Gastroesophageal sphincter (tissue), 3 donors: ENCODE results near the gene EXOC4.

ENCODE experiments used
- EP300 ChIP-seq: sonication (generic); formaldehyde crosslinking; IDR thresholded peaks from one replicate; pipeline ENCODE4 v1.6.1; 2017; ENCODE audit warnings: antibody characterized with exemption, mild to moderate bottlenecking
- POLR2A ChIP-seq, 2 donors: fragments of 450-650 bp; IDR thresholded peaks; one replicate each; pipeline ENCODE4 v1.6.1; 2017; ENCODE audit warnings: antibody characterized with exemption in 2 of 2, mild to moderate bottlenecking in 2 of 2, moderate library complexity in 1 of 2
- TF ChIP-seq, protein P1 (sequence below), 4 experiments: fragments of 200-600 bp in 2 of 4; fragments of 450-650 bp in 2 of 4; sonication (generic) in 1 of 4; IDR thresholded peaks; one replicate each; pipeline ENCODE4 v1.5.1; 2017 to 2019; ENCODE audit warnings: antibody characterized with exemption in 4 of 4, mild to moderate bottlenecking in 2 of 4, moderate library complexity in 2 of 4

- TF ChIP-seq, protein P1, sequence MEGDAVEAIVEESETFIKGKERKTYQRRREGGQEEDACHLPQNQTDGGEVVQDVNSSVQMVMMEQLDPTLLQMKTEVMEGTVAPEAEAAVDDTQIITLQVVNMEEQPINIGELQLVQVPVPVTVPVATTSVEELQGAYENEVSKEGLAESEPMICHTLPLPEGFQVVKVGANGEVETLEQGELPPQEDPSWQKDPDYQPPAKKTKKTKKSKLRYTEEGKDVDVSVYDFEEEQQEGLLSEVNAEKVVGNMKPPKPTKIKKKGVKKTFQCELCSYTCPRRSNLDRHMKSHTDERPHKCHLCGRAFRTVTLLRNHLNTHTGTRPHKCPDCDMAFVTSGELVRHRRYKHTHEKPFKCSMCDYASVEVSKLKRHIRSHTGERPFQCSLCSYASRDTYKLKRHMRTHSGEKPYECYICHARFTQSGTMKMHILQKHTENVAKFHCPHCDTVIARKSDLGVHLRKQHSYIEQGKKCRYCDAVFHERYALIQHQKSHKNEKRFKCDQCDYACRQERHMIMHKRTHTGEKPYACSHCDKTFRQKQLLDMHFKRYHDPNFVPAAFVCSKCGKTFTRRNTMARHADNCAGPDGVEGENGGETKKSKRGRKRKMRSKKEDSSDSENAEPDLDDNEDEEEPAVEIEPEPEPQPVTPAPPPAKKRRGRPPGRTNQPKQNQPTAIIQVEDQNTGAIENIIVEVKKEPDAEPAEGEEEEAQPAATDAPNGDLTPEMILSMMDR (IDR thresholded peaks at IDR 0.05) = no peak
- TF ChIP-seq EP300 (no peak), POLR2A (IDR thresholded peaks at IDR 0.05) (no peak)
Measured at GRCh38 chr7:133886797-133887196, 633.9 kb downstream of the EXOC4 start.
